ENCODE results near the gene CXXC5. TPM values are rescaled to one million over a fixed set of nuclear protein-coding genes. Genes with fewer than 3 reads are reported as not detected.

Gene CXXC5
- total RNA-seq, 1 donor from 2014 or later, result 37.3 TPM

GRCh38 chr5:139677736-139678613, 29.8 kb downstream of the CXXC5 start:
- no peak overlapping the region for H3K4me3 Mint-ChIP-seq (ENCODE audit: unreplicated experiment)
- no peak for TF ChIP-seq CTCF (IDR thresholded peaks at IDR 0.05; ENCODE audit: unreplicated experiment)

GRCh38 chr5:139678751-139679750, 30.9 kb downstream of the CXXC5 start:
- Mint-ChIP-seq H3K4me1 (ENCODE audit: unreplicated experiment) (peaks cover 31% of the 10 kb centered on the region), H3K9me3 (ENCODE audit: unreplicated experiment) (no peaks in the 10 kb centered on the region), H3K27ac (ENCODE audit: unreplicated experiment) (no peak overlapping the region), H3K36me3 (ENCODE audit: low read depth, unreplicated experiment) (peaks cover 8% of the 10 kb centered on the region), H3K4me3 (ENCODE audit: unreplicated experiment) (no peak overlapping the region), H3K27me3 (ENCODE audit: unreplicated experiment) (peaks cover 13% of the 10 kb centered on the region)
- no peak for TF ChIP-seq CTCF (IDR thresholded peaks at IDR 0.05; ENCODE audit: unreplicated experiment)
- no peak for DNase-seq (ENCODE audit: low spot score)

More at GRCh38 chr5:139677736-139678613, 29.8 kb downstream of the CXXC5 start:
- no peak for DNase-seq (ENCODE audit: low spot score)
- Mint-ChIP-seq H3K4me1 (ENCODE audit: unreplicated experiment) (peaks cover 22% of the 10 kb centered on the region), H3K36me3 (ENCODE audit: low read depth, unreplicated experiment) (peaks cover 4% of the 10 kb centered on the region), H3K9me3 (ENCODE audit: unreplicated experiment) (no peaks in the 10 kb centered on the region), H3K27ac (ENCODE audit: unreplicated experiment) (no peak overlapping the region), H3K27me3 (ENCODE audit: unreplicated experiment) (peaks cover 6% of the 10 kb centered on the region)

- H3K4me1 Mint-ChIP-seq (ENCODE audit: unreplicated experiment), result peaks cover 30% of the 10 kb centered on the region
- H3K27ac Mint-ChIP-seq (ENCODE audit: unreplicated experiment), result no peak overlapping the region
Observed at GRCh38 chr5:139680368-139681111, 32.4 kb downstream of the CXXC5 start.

GRCh38 chr5:139681112-139681458, 32.9 kb downstream of the CXXC5 start:
- Mint-ChIP-seq H3K4me3 (ENCODE audit: unreplicated experiment) (no peak overlapping the region), H3K27me3 (ENCODE audit: unreplicated experiment) (peaks cover 13% of the 10 kb centered on the region), H3K36me3 (ENCODE audit: low read depth, unreplicated experiment) (peaks cover 8% of the 10 kb centered on the region), H3K4me1 (ENCODE audit: unreplicated experiment) (peaks cover 34% of the 10 kb centered on the region), H3K9me3 (ENCODE audit: unreplicated experiment) (no peaks in the 10 kb centered on the region), H3K27ac (ENCODE audit: unreplicated experiment) (no peak overlapping the region)
- no peak for DNase-seq (ENCODE audit: low spot score)
- no peak for TF ChIP-seq CTCF (IDR thresholded peaks at IDR 0.05; ENCODE audit: unreplicated experiment)

More at GRCh38 chr5:139680368-139681111, 32.4 kb downstream of the CXXC5 start:
- H3K27me3 Mint-ChIP-seq (ENCODE audit: unreplicated experiment), result peaks cover 13% of the 10 kb centered on the region
- TF ChIP-seq CTCF (IDR thresholded peaks at IDR 0.05; ENCODE audit: unreplicated experiment), result no peak
- H3K36me3 Mint-ChIP-seq (ENCODE audit: low read depth, unreplicated experiment), result peaks cover 8% of the 10 kb centered on the region
- no peak overlapping the region for H3K4me3 Mint-ChIP-seq (ENCODE audit: unreplicated experiment)
- no peak for DNase-seq (ENCODE audit: low spot score)
- no peaks in the 10 kb centered on the region for H3K9me3 Mint-ChIP-seq (ENCODE audit: unreplicated experiment)

All from endothelial cell (in vitro differentiated cells).